ENCODE data around the gene RGS3.

- TF ChIP-seq, protein P1, sequence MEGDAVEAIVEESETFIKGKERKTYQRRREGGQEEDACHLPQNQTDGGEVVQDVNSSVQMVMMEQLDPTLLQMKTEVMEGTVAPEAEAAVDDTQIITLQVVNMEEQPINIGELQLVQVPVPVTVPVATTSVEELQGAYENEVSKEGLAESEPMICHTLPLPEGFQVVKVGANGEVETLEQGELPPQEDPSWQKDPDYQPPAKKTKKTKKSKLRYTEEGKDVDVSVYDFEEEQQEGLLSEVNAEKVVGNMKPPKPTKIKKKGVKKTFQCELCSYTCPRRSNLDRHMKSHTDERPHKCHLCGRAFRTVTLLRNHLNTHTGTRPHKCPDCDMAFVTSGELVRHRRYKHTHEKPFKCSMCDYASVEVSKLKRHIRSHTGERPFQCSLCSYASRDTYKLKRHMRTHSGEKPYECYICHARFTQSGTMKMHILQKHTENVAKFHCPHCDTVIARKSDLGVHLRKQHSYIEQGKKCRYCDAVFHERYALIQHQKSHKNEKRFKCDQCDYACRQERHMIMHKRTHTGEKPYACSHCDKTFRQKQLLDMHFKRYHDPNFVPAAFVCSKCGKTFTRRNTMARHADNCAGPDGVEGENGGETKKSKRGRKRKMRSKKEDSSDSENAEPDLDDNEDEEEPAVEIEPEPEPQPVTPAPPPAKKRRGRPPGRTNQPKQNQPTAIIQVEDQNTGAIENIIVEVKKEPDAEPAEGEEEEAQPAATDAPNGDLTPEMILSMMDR (IDR thresholded peaks at IDR 0.05): no peak
- no peak for TF ChIP-seq POLR2A (IDR thresholded peaks at IDR 0.05)
These were observed 15.7 kb downstream of the RGS3 start for GRCh38 chr9:113479174-113479621.
